Measurements from ENCODE around the gene SPAG16.

The SPAG16 gene

GRCh38 chr2:214436470-214436869 lies 1152.2 kb downstream of the SPAG16 start:
- Histone ChIP-seq H4K20me1 (ENCODE audit: low read depth, low read length) (no peaks in the 10 kb centered on the region), H3K27me3 (ENCODE audit: low read length) (no peaks in the 10 kb centered on the region), H3K36me3 (ENCODE audit: low read length) (no peaks in the 10 kb centered on the region), H3K4me2 (ENCODE audit: low read depth, low read length, poor library complexity, severe bottlenecking) (no peak overlapping the region), H3K9ac (ENCODE audit: low read length) (no peak overlapping the region), H3K4me3 (ENCODE audit: insufficient read depth, low read length, poor library complexity, severe bottlenecking) (no peak overlapping the region), H3F3A (ENCODE audit: insufficient read depth) (no peaks in the 10 kb centered on the region), H3K9me2 (replicated peaks; ENCODE audit: insufficient read depth, low read length) (no peaks in the 10 kb centered on the region), H3K79me2 (ENCODE audit: insufficient read depth, low read length) (no peaks in the 10 kb centered on the region), H3K9me3 (ENCODE audit: insufficient read depth, low read length) (no peaks in the 10 kb centered on the region), H2AFZ (ENCODE audit: low read depth, low read length, severe bottlenecking) (no peak overlapping the region), H3K27ac (ENCODE audit: low read depth, low read length) (no peak overlapping the region)
- TF ChIP-seq EZH2phosphoT487 (conservative IDR thresholded peaks at IDR 0.05; ENCODE audit: low read length) (no peak), CTCF (IDR thresholded peaks at IDR 0.05; ENCODE audit: insufficient read depth, low read length, poor library complexity, severe bottlenecking) (no peak)

DNA sequence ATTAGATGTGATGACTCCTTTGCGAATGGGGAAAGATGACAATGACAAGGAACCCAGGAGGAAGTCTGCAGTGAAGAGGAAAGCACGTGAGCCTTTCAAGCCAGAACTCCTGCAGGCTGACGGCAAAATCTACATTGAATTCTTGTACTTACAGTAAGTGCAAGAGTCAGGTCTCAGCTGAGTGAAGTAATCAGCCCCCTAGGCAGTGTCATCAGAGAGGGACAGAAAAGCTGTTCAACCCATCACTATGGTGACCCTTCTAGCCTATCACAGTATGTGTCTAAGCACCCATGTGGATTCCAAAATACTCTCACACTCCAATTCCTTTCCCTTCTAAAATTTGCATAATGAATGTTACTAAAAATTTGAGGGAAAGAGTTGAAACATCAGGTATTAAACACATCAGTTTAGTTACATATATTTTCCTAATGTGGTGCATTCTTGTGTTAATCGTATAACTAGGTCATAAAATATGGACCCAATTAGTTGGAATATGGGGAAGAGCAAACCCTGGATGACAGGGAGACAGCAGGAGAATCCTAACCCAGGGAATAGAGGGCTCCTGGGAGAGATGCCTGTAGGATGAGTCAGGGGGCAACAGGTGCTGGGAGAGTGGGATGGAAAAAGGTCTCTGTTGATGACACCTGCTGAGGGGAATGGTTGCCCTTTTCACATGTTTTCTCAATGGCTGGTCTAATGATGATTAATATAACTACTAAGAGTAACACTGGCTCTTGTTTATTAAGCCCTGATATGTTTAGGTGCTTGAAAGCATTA lies 1166.0 kb downstream of the SPAG16 start:
- Histone ChIP-seq H3K27me3 (ENCODE audit: low read length) (no peaks in the 10 kb centered on the region), H3K9me3 (ENCODE audit: insufficient read depth, low read length) (no peaks in the 10 kb centered on the region), H3K4me3 (ENCODE audit: insufficient read depth, low read length, poor library complexity, severe bottlenecking) (no peak overlapping the region), H3K27ac (ENCODE audit: low read depth, low read length) (no peak overlapping the region), H3K36me3 (ENCODE audit: low read length) (no peaks in the 10 kb centered on the region), H3K4me2 (ENCODE audit: low read depth, low read length, poor library complexity, severe bottlenecking) (no peak overlapping the region), H3F3A (ENCODE audit: insufficient read depth) (no peaks in the 10 kb centered on the region), H2AFZ (ENCODE audit: low read depth, low read length, severe bottlenecking) (no peak overlapping the region), H3K9me2 (replicated peaks; ENCODE audit: insufficient read depth, low read length) (no peaks in the 10 kb centered on the region), H3K79me2 (ENCODE audit: insufficient read depth, low read length) (no peaks in the 10 kb centered on the region), H4K20me1 (ENCODE audit: low read depth, low read length) (no peaks in the 10 kb centered on the region; the same call in 1 of the 2 replicates), H3K9ac (ENCODE audit: low read length) (no peak overlapping the region)
- TF ChIP-seq CTCF (IDR thresholded peaks at IDR 0.05; ENCODE audit: insufficient read depth, low read length, poor library complexity, severe bottlenecking) (no peak), EZH2phosphoT487 (conservative IDR thresholded peaks at IDR 0.05; ENCODE audit: low read length) (no peak)

DNA sequence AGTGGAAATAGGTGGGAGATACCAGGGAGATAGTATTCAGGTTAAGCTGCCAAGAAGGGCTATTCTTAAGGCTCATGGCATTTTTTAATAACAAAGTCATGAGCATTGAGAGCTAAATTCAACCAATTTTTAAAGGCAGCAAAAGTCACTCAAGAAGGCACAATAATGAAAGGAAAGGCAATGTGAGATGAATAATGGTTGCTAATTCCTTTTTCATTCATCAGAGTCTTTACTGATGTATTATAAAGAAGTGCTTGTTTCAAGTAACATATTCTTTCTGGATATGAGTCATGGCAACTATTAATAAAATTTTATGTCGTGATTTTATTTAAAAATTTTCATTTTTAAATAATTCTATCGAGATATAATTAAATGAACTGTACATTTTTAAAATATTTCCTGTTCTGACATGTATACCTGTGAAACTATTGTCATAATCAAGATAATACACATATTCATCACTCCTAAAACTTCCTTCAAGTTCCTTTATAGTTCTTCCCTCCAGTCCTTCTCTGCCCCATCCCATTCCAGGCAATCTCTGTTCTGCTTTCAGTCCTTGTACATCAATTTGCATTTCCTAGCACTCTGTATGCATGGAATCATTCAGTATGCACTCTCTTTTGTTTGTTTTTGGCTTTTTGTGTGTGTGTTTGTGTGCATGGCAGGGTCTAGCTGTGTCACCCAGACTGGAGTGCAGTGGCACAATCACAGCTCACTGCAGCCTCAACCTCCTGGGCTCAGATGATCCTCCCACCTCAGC lies 1167.4 kb downstream of the SPAG16 start:
- no peaks in the 10 kb centered on the region for H3K36me3 ChIP-seq (ENCODE audit: low read length)
- no peaks in the 10 kb centered on the region for H3K9me2 ChIP-seq (replicated peaks; ENCODE audit: insufficient read depth, low read length)
- H3K9me3 ChIP-seq (ENCODE audit: insufficient read depth, low read length): no peaks in the 10 kb centered on the region
- H2AFZ ChIP-seq (ENCODE audit: low read depth, low read length, severe bottlenecking): no peak overlapping the region
- no peaks in the 10 kb centered on the region for H3F3A ChIP-seq (ENCODE audit: insufficient read depth)
- no peak overlapping the region for H3K4me2 ChIP-seq (ENCODE audit: low read depth, low read length, poor library complexity, severe bottlenecking)
- H3K27me3 ChIP-seq (ENCODE audit: low read length): no peaks in the 10 kb centered on the region
- no peak overlapping the region for H3K4me3 ChIP-seq (ENCODE audit: insufficient read depth, low read length, poor library complexity, severe bottlenecking)
- H4K20me1 ChIP-seq (ENCODE audit: low read depth, low read length): no peaks in the 10 kb centered on the region
- H3K27ac ChIP-seq (ENCODE audit: low read depth, low read length): no peak overlapping the region
- H3K79me2 ChIP-seq (ENCODE audit: insufficient read depth, low read length): no peaks in the 10 kb centered on the region
- TF ChIP-seq EZH2phosphoT487 (conservative IDR thresholded peaks at IDR 0.05; ENCODE audit: low read length): no peak
- TF ChIP-seq CTCF (IDR thresholded peaks at IDR 0.05; ENCODE audit: insufficient read depth, low read length, poor library complexity, severe bottlenecking): no peak
- no peak overlapping the region for H3K9ac ChIP-seq (ENCODE audit: low read length)
